MM.1S (cell line): ENCODE measurements around the gene L3MBTL4.

Experiments
- DNase-seq: peaks from one replicate; pipeline ENCODE4 v3.0.0-alpha.2; 2015
- H2AFZ ChIP-seq: fragments of 300-600 bp; sonication (generic); 2 replicates; pipeline ENCODE4 v1.6.0; 2016; ENCODE audit warnings: antibody characterized with exemption, low read length
- H3F3A ChIP-seq: fragments of 300-600 bp; sonication (generic); 2 replicates; pipeline ENCODE4 v1.6.1; 2016; ENCODE audit warnings: mild to moderate bottlenecking, antibody characterized with exemption, low read length, moderate library complexity, mixed read lengths; ENCODE audit not compliant: insufficient read depth
- H3K27ac ChIP-seq: fragments of 300-600 bp; sonication (generic); 2 replicates; pipeline ENCODE4 v1.5.1; 2016; ENCODE audit warnings: mild to moderate bottlenecking, low read length
- H3K27me3 ChIP-seq: fragments of 300-600 bp; sonication (generic); replicated peaks from 2 replicates; pipeline ENCODE4 v1.6.0; 2016; ENCODE audit warnings: low read length; ENCODE audit not compliant: insufficient read depth
- H3K36me3 ChIP-seq: fragments of 300-600 bp; sonication (generic); replicated peaks from 2 replicates; pipeline ENCODE4 v1.6.1; 2016; ENCODE audit warnings: mild to moderate bottlenecking, low read length, mixed read lengths; ENCODE audit not compliant: insufficient read depth
- H3K4me1 ChIP-seq: fragments of 300-600 bp; sonication (generic); 2 replicates; pipeline ENCODE4 v1.6.1; 2016; ENCODE audit warnings: low read length, mixed read lengths
- H3K4me2 ChIP-seq: fragments of 300-600 bp; sonication (generic); 2 replicates; pipeline ENCODE4 v1.6.0; 2016; ENCODE audit warnings: low read depth, low read length
- H3K4me3 ChIP-seq: fragments of 300-600 bp; sonication (generic); 2 replicates; pipeline ENCODE4 v1.5.1; 2016; ENCODE audit warnings: low read length, mixed read lengths
- H3K79me2 ChIP-seq: fragments of 300-600 bp; sonication (generic); 2 replicates; pipeline ENCODE4 v1.6.1; 2016; ENCODE audit warnings: mixed run types, low read length, mixed read lengths
- H3K9ac ChIP-seq: fragments of 300-600 bp; sonication (generic); 2 replicates; pipeline ENCODE4 v1.6.1; 2016; ENCODE audit warnings: low read length, mixed read lengths
- H3K9me2 ChIP-seq: fragments of 300-600 bp; sonication (generic); replicated peaks from 2 replicates; pipeline ENCODE4 v1.6.1; 2016; ENCODE audit warnings: mild to moderate bottlenecking, low read length, mixed read lengths; ENCODE audit not compliant: insufficient read depth
- H3K9me3 ChIP-seq: fragments of 300-600 bp; sonication (generic); replicated peaks from 2 replicates; pipeline ENCODE4 v1.6.1; 2016; ENCODE audit warnings: mild to moderate bottlenecking, low read length, mixed read lengths; ENCODE audit not compliant: insufficient read depth
- H4K20me1 ChIP-seq: fragments of 300-600 bp; sonication (generic); 2 replicates; pipeline ENCODE4 v1.6.1; 2016; ENCODE audit warnings: mild to moderate bottlenecking, low read length, moderate library complexity, mixed read lengths; ENCODE audit not compliant: insufficient read depth
- CTCF ChIP-seq: fragments of 300-600 bp; sonication (generic); IDR thresholded peaks from 2 replicates; pipeline ENCODE4 v1.5.1; 2016; ENCODE audit warnings: antibody characterized with exemption, low read length, mixed read lengths
- EZH2 ChIP-seq: fragments of 300-600 bp; sonication (generic); optimal IDR thresholded peaks from 2 replicates; pipeline ENCODE3; 2017; ENCODE audit warnings: low read depth, mild to moderate bottlenecking, antibody characterized with exemption, low read length, mixed read lengths
- EZH2phosphoT487 ChIP-seq: fragments of 300-600 bp; sonication (generic); IDR thresholded peaks from 2 replicates; pipeline ENCODE4 v1.6.1; 2018; ENCODE audit warnings: antibody characterized with exemption, low read length

L3MBTL4 gene

GRCh38 chr18:6056171-6056910 is 358.4 kb downstream of the L3MBTL4 start:
- Histone ChIP-seq H3K36me3 (no peaks in the 10 kb centered on the region), H3K4me2 (no peak overlapping the region), H3K79me2 (no peaks in the 10 kb centered on the region), H4K20me1 (no peaks in the 10 kb centered on the region), H3K9me3 (no peaks in the 10 kb centered on the region), H3K27ac (no peak overlapping the region), H3K4me3 (no peak overlapping the region), H3F3A (no peaks in the 10 kb centered on the region), H2AFZ (no peak overlapping the region), H3K9me2 (no peaks in the 10 kb centered on the region), H3K4me1 (no peaks in the 10 kb centered on the region), H3K27me3 (no peaks in the 10 kb centered on the region), H3K9ac (no peak overlapping the region)
- TF ChIP-seq CTCF = no peak
- no peak for TF ChIP-seq EZH2
- no peak for TF ChIP-seq EZH2phosphoT487
- DNase-seq = no peak

GRCh38 chr18:6055711-6056110 is 359.0 kb downstream of the L3MBTL4 start:
- Histone ChIP-seq H3K4me1 (no peaks in the 10 kb centered on the region), H2AFZ (no peak overlapping the region), H3K79me2 (no peaks in the 10 kb centered on the region), H3K9me3 (no peaks in the 10 kb centered on the region), H3K27ac (no peak overlapping the region), H3K27me3 (no peaks in the 10 kb centered on the region), H3K4me2 (no peak overlapping the region), H4K20me1 (no peaks in the 10 kb centered on the region), H3K9ac (no peak overlapping the region), H3K4me3 (no peak overlapping the region), H3F3A (no peaks in the 10 kb centered on the region), H3K36me3 (no peaks in the 10 kb centered on the region), H3K9me2 (no peaks in the 10 kb centered on the region)
- no peak for DNase-seq
- TF ChIP-seq EZH2phosphoT487 = no peak
- TF ChIP-seq CTCF = no peak
- no peak for TF ChIP-seq EZH2

- Histone ChIP-seq H3K9me2 (no peaks in the 10 kb centered on the region), H2AFZ (no peak overlapping the region), H3K4me2 (no peak overlapping the region), H3K36me3 (no peaks in the 10 kb centered on the region), H3K4me3 (no peak overlapping the region), H3K79me2 (no peaks in the 10 kb centered on the region), H3K27me3 (no peaks in the 10 kb centered on the region), H3K9me3 (no peaks in the 10 kb centered on the region), H3K9ac (no peak overlapping the region), H4K20me1 (no peaks in the 10 kb centered on the region), H3K4me1 (no peaks in the 10 kb centered on the region), H3F3A (no peaks in the 10 kb centered on the region), H3K27ac (no peak overlapping the region)
- TF ChIP-seq CTCF (no peak), EZH2 (no peak), EZH2phosphoT487 (no peak)
- no peak for DNase-seq
These were observed 360.4 kb downstream of the L3MBTL4 start for GRCh38 chr18:6054256-6054842.
